ENCODE results near the gene CDH8.

DNA sequence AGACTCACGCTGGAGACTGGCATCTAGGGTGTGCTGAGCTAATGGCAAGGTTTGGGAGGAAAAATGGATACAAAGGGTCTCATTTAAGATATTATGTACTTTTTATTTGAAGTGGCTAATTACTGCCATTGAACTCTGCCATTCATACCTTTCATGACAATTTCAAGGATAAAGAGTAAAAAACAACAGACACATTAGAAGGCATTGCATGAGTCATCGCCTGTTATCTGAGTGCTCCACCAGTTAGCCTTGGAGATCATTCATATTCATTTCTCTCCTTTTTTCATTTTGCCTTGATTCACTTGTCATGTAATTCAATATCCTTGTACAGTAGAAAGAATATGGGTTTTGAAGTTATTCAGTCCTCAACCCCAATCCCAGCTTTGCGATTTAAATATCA lies 109.5 kb downstream of the CDH8 start:
- TF ChIP-seq EP300 (IDR thresholded peaks at IDR 0.05): no peak
- no peak for TF ChIP-seq CTCF (IDR thresholded peaks at IDR 0.05)
- no peak for TF ChIP-seq POLR2A (IDR thresholded peaks at IDR 0.05)
